HUDEP-2 (cell line): ENCODE measurements around the gene CACNA1G.

Experiments used
- DNase-seq, 76 experiments: peaks; one replicate each; lab custom pipeline; 2025; ENCODE audit not compliant: unreplicated experiment in 76 of 76; lab: John Stamatoyannopoulos, UW

CACNA1G gene

DNA sequence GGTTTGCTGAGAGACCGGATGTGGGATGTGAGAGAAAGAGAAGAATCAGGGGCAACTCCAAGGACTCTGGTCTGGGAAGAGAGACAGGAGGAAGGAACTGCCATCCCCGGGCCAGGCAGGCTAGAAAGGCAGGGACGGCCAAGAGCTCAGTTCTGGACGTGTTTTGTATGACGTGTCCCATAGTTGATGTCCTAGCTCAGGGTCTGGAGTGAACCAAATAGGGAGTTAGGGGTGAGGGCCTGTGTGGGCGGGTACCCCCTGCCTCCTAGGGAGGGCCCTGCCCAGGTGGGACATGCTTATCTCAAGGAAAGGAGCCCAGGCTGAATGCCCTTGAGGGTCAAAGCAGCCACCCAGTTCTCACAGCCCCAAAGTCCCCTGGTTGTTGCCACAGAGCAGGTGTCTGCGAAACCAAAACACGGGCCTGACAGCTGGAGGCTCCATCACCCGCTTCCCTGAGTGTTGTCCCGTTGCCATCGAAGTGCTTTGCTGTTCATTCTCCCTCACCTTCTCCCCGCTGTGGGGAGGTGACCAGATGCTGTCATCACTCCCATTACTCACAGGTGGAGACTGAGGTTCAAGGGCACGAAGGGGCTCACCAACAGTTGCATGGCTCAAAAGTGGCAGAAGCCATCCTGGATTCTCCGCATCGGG, 81.7 kb downstream of the CACNA1G start:
- DNase-seq, result no peak

DNA sequence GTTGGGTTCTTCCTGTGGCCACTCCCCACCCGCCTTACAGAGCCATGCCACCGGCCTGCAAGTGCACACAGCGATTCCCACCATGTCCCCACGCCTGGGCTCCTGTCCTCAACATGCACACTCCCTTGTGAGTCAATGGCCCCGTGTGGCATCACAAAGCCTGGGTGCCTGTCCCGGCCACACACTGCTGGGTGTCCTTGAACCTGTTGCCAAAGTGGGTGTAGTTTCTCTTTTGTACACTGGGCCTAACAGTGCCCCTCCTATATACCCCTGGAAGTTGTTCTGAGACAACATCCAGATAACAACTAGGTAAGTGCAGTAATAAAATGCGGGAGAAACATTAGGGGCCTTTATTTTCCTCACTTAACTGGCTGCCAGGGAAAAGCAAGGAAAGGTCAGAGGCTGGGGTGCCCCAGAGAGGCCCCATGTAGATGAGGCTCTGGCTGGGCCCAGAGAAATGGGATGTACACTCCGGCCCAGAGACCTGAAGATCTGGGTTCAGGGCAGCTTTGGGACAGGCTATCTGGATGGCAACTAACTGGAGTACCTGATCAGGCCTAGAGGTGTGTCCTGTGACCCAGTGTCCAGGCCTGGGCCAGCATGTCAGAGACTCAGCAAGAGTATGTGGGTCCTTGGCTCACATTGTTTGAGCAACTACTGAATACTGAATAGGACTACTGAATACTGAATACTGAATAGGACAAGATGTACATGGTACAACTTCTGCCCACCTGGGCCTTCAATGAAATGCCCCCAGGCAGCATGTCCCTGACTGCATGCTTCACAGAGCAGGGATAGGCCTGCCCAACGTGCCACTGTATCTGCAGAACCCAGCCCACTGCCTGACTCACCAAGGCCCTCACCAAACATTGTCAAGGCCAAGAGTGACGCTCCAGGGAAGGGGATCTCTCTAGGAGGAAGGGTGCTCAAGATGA, 82.5 kb downstream of the CACNA1G start:
- DNase-seq, result no peak

DNA sequence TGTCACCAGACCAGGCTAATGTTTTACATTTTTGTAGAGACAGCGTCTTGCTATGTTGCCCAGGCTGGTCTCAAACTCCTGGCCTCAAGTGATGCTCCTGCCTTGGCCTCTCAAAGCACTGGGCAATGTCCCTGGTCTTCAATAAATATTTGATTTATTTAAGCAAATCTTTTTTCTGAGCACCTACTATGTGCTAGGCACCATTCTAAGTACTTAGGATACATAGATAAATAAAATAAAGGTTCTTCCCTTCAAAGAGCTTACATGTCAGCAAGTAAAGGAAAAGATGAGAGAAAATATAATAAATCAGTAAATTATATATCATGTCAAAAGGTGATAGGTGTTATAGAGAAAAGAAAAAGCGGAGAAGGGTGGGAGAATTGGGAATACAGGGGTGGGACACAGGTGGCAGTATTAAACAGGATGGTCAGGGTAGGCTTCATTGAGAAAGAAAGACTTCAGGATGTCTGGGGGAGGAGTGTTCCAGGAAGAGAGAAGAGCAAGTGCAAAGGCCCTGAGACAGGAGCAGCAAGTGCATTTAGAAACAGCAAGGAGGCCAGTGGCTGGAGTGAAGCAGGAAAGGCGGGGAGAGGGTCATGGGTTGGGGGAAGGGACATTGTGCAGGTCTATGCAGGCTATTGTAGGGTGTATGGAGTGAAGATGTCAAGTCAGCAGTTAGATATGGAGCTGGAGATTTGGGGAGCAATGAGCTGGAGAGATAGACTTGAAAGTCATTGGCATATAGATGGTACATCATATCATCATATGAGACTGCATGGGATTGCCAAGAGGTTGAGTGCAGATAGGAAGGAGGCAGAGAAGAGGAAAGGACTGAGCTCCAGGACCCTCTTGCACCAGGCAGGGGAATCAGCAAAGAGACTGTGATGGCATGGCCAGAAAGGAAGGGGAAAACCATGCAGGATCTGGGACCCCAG, 85.5 kb downstream of the CACNA1G start:
- DNase-seq, result no peak

DNA sequence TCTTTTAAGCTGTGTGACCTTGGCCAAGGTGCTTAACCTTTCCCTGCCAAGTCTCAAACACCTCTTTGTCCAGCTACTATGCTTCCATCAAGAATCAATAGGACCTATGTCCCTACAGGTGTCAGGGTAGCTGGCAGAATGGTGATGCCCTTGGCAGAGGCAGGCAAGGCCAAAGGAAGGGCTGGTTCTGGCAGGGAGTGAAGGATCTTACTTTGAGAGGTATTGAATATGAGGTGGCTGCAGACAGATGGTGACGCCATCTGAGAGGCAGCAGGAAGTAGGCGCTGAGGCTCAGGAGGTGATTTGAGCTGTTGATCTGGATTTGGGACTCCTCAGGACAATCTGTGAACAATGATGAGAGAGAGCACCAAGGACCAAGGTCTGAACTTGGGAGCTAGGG, 86.7 kb downstream of the CACNA1G start:
- no peak for DNase-seq

DNA sequence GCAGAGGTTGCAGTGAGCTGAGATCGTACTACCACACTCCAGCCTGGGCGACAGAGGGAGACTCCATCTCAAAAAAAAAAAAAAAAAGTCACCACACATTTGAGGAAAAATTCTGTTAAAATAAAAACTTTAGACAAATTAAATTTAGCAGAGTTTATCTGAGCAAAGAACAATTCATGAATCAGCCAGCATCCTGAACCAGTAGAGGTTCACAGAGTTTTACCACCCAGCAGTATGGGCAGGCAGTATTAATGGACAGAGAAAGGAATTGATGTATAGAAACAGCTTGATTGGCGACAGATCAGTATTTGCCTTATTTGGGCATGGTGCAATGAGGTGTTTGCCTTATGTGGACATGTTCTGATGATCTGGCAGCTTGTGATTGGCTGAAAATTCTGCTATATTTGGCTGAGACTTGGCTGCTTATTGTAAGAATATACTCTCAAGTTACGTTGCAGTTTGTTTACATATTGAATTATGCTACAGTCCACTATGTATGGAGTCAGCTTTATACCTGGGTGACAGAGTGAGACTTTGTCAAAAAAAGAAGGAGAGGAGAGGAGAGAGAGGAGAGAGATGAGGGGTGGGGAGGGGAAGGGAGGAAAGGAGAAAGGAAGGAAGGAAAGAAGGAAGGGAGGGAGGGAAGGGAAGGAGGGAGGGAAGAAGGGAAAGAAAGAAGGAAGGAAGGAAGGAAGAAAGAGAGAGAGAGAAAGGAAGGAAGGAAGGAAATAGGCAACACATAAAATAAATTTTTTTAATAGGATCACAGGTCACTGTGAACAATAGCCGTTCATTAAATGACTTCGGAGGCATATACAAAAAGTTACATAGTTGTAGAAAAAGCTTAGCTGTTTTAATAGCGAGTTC, 88.8 kb downstream of the CACNA1G start:
- no peak for DNase-seq

DNA sequence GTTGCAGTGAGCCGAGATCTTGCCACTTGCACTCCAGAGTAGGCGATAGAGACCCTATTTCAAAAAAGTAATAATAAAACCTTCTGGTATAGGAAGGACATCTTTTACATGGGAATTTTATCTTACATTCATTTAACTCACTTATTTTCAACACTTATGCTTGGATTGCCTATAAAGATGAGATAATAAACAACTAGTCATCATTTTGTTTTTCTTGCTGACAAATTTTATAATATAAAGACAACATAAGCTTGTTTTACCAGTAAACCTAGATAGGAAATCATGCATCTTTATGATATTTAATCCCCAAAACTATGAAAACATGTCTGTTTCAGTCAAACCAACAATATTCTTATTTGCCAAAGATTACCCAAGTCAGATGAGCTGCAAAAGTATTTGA, 91.1 kb downstream of the CACNA1G start:
- no peak for DNase-seq

DNA sequence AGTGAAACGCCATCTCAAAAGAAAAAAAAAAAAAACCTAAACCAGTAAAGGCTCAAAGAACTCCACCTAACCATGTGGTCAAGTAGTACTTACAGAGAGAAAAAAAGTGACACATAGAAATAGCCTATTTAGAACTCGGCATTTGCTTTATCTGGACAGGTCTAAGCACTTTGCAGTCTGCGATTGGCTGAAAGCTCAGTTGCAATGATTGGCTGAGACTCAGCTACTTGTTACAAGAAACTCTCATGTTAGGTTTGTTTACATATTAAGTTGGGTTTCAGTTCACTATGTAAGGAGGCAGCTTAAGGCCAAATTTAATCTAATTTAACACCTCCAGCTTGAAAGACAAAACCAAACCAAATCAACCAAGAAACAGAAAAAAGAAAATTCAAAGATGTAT, 93.2 kb downstream of the CACNA1G start:
- DNase-seq, result no peak

DNA sequence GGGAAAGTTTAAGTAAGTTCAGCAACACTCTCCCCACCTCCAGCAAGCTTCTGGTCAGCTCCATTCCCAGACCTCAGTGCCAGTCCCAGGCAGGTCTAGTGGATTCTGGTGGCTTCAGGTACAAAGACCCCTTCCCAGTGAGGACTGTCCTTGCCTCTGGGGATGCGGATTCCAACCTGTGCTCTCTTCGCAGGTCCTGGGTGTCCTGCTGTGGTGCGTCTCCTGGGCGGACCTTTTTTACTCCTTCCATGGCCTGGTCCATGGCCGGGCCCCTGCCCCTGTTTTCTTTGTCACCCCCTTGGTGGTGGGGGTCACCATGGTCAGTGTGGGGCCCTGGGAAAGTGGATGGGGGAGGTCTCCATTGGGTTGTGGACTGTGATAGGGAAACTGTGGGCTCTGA, 96.0 kb downstream of the CACNA1G start:
- DNase-seq, result no peak

DNA sequence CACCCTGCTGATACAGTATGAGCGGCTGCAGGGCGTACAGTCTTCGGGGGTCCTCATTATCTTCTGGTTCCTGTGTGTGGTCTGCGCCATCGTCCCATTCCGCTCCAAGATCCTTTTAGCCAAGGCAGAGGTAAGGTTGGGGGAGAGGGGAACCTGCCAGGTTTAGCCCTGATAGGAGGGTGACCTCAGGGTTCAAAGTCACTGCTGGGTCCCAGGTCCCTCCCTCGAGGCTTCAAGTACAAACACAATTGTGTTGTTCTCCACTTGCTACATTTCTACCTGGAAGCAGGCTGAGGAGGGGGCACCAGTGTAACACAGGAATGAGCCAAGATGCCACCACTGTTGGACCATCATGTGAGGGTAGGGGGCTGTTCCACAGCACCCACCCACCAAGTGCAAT, 96.5 kb downstream of the CACNA1G start:
- no peak for DNase-seq

DNA sequence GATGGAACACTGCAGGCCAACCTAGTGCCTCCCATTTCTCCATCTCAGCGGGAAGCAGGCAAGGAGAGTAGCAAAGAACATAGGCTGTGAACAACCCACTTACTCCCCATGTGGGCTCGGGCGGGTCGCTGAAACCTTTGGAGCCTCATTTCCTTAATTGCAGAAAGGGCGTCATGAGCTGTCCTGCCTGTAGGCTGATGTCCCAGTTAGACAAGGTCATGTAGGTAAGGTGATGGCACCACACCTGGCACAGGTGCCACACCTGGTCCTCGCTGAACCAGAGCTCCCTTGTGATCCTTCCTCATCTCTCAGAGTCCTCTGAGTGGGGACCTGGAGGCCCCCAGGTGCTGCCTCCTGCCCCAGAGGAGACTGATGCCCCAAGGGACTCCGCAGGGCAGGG, 97.1 kb downstream of the CACNA1G start:
- no peak for DNase-seq

DNA sequence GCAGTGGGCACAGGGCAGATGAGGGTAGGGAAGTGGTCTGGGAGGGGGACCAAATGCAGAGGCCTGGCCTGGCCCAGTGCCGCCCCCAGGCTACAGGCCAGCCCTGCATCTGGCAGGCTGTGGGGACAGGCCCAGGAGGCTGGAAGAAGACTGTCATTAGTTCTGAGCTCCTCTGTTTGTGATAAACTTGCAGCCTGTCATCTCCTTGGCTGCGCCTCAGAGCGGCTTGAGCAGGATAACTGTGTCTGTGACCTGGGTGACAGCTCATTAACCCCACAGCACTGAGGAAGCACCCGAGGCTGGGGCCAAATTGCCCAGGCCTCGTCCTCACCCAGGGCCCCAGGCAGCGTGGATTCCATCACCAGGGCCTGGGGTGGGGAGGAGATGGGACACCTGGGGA, 98.1 kb downstream of the CACNA1G start:
- DNase-seq, result peak in 1 of 76 experiments; percentile 3

DNA sequence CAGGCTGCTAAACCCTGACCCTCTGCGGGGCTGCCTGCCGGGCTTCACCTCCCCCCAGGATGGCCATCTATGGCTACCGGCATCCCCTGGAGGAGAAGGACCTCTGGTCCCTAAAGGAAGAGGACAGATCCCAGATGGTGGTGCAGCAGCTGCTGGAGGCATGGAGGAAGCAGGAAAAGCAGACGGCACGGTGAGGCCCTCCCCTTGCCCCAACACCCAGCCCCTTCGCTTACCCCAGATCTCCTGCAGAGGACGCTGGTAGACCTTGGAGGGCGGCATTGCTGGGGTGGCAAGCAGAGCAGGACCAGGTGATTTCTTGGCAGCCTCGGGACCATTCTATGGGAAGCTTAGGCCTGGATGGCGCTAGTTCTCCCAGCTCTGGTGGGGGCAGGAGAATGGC, 98.7 kb downstream of the CACNA1G start:
- DNase-seq, result no peak

DNA sequence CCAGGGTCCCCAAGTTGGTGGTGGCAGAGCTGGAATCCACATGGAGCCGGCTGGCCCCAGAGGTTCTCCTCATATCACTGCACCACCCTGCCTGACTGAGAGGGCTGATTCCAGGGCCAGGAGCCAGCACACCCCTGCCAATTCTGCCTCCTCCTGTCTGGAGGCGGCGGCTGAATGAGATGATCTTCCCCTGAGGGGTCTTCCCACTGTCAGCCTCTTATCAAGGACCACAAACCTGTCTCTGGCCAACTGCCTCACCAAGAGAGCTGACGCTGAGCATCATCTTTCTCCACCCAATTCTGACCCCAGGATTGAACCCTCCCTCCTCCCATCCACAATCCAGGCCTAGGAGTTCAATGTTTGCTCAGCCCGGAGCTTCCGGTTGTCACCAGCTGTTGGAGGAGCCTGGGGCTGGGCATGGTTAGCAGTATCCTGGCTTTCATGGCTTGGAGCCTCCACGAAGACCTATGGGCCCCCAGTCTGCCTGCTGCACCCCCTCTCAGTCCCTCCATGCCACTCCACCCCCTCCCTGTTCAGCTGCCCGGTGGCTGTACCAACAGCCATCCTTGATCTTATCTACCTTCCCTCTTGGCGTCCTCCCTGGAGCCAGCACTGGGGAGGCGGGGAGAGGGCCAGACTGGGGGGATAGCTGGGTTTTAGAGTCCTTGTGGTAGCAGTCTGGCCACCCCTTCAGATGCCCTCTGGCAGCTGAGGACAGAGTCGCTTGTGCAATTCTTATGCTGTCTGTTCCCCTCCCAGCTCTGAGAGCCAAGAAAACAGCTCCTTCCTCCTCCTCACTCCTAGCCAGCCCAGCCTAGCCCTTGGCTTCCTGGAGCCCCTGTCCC, 99.7 kb downstream of the CACNA1G start:
- peak in 2 of 76 experiments; percentile 3 to 8 for DNase-seq

DNA sequence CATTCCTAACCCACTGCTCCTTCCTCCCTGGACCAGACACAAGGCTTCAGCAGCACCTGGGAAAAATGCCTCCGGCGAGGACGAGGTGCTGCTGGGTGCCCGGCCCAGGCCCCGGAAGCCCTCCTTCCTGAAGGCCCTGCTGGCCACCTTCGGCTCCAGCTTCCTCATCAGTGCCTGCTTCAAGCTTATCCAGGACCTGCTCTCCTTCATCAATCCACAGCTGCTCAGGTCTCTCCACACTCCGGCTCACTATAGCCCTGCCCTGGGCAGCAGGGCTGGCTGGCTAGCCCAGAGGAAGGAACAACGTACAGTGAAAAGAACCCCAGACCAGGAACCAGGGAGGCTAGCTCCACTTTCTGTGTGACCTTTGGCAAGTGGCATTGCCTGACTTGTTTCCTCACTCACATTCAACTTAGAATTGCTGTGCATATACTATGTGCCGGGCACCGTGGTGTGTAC, 100.4 kb downstream of the CACNA1G start:
- no peak for DNase-seq

DNA sequence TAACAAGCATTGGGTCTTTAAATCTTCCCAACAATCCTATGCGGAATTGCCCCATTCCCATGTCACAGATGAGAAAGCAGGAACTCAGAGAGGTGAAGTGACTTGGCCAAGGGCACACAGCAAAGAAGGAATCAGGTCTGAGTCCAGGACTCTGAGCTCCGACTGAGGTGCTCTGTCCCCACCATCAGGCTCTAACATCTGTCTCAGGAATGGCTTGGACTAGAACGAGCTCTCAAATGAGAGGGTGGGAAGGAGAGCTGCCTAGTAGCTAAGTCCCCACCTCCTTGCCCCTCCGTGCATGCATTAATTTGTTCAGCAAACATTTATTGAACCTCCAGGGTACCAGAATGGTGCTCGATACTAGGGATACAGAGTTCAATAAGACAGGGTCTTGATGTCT, 100.8 kb downstream of the CACNA1G start:
- DNase-seq, result no peak

DNA sequence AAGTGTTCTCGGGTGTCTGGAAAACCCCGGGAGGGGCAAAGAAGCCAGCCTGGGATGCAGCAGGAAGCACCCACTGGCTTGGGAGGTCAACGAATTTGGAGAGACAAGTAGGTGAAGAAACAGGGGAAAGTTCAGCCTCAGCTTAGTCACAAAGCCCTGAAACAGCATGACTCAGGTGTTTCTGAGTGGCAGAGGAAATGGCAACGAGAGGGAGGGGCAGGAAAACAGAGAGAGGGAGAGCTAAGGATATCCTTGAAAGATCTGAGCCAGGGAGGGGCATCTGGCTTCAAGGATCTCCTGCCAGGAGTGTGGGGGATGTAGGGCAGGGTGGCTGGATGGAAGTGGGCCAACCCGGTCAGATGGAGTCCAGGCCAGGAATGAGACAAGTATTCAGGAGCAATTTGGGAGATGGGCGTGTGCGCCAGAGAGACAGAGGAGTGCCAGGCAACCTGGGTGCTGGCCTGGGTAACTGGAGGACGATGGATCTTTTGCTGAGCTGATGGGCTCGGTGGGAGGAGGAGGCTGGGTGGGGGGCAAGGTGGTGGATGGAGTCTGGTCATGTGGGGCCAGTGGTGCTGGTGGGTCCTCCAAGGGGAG, 101.4 kb downstream of the CACNA1G start:
- peak in 16 of 76 experiments; percentile 3 to 46 (median 19) for DNase-seq

DNA sequence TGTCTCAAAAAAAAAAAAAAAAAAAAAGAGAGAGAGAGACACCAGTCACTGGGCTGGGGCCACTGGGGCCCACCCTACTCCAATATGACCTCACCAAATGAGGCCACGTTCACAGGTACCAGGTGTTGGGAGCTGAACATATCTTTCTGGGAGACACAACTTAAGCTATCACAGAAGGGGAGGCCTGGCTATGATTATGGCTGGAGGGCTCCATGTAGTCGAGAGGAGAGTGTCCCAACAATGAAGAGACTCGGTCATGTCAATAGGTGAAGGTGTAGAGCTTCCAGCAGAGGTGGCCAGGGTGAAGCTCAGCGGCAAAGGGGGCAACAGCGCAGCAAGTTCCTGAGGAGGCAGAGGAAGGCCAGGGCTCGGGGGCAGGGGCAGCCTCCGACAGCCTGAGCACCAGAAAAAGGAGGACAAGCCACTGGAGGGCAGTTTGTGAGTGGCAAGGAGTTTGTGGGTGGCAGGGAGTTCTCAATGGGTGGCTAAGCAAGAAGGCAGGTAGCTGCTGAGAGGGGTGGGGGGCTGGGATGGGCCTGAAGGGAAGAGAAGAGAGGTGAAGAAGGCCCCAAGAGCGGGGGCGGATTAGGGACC, 102.2 kb downstream of the CACNA1G start:
- no peak for DNase-seq

DNA sequence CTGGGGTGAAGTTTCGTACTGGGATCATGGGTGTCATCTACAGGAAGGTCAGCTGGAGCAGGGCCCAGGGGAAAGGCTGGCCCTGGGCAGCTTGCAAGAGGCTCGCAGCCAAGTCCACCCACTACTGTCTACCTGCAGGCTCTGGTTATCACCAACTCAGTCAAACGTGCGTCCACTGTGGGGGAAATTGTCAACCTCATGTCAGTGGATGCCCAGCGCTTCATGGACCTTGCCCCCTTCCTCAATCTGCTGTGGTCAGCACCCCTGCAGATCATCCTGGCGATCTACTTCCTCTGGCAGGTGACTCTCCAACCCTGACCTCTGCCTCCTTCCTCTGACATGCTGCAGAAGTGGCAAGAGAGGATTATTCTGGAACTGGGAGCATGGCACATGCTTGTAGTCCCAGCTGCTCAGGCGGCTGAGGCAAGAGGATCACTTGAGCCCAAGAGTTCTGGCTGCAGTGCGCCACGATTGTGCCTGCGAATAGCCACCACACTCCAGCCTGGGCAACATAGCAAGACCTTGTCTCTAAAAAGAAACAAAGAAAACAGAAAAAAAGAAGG, 103.4 kb downstream of the CACNA1G start:
- DNase-seq, result no peak
